GM10266 (cell line): ENCODE measurements around the gene CRK.

ENCODE experiments used
- DNase-seq: peaks from one replicate; pipeline ENCODE4 v3.0.0; 2012; ENCODE audit errors: extremely low spot score
- TF ChIP-seq, protein P1 (sequence below): IDR thresholded peaks from 2 replicates; pipeline ENCODE4 v1.5.1; 2012; ENCODE audit warnings: mild to moderate bottlenecking, low read depth; ENCODE audit not compliant: control insufficient read depth, insufficient read depth; ENCODE audit errors: missing control alignments

The CRK gene

DNA sequence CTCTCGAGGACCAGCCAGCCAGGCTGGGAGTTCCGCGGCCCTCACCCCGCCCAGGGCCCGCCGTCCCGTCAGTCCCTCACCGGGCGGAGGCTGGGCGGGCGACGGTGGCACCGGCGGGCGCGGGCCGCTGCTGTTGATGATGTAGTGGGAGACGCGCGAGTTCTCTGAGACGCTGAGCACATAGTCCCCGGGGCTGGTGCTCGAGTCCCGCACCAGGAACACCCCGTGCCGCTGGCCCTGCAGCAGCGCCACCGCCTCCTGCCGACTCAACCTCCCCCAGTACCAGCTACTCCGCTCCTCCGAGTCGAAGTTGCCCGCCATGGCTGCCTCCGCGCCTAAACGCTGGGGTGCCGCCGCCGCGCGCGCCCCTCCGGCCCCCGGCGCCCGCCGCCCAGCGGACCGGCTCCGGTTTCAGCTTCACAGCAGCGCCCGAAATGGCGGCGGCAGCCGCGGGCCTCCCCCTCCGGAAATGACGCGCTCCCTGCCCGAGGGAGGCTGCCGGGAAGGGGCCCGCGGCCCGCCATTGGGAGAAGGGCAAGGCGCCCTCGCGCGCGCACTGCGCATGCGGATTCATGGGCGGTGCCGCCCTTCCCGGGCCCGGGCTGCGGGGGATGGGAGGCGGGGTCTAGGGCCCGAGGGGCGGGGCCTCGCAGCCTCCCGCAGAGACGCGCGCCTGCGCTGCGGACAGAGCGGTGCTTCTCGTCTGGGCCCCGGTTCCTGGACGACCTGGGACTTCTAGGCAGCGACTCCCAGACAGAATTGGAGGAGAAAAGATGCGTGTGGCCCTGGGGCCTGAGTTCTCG lies at the start of gene CRK:
Gene CRK, minus strand, starts transcription at position 436 of the 803 bp plus-strand sequence. Its CDS starts 115 bp downstream, at position 321.
- peak; percentile 100 for DNase-seq
- TF ChIP-seq, protein P1, sequence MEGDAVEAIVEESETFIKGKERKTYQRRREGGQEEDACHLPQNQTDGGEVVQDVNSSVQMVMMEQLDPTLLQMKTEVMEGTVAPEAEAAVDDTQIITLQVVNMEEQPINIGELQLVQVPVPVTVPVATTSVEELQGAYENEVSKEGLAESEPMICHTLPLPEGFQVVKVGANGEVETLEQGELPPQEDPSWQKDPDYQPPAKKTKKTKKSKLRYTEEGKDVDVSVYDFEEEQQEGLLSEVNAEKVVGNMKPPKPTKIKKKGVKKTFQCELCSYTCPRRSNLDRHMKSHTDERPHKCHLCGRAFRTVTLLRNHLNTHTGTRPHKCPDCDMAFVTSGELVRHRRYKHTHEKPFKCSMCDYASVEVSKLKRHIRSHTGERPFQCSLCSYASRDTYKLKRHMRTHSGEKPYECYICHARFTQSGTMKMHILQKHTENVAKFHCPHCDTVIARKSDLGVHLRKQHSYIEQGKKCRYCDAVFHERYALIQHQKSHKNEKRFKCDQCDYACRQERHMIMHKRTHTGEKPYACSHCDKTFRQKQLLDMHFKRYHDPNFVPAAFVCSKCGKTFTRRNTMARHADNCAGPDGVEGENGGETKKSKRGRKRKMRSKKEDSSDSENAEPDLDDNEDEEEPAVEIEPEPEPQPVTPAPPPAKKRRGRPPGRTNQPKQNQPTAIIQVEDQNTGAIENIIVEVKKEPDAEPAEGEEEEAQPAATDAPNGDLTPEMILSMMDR: no peak

GRCh38 chr17:1505586-1505985 lies 49.6 kb upstream of the CRK start:
- TF ChIP-seq, protein P1: no peak
- DNase-seq: no peak

- DNase-seq: no peak
- TF ChIP-seq, protein P1: no peak
Measured at GRCh38 chr17:1504866-1505265, 48.8 kb upstream of the CRK start.

DNA sequence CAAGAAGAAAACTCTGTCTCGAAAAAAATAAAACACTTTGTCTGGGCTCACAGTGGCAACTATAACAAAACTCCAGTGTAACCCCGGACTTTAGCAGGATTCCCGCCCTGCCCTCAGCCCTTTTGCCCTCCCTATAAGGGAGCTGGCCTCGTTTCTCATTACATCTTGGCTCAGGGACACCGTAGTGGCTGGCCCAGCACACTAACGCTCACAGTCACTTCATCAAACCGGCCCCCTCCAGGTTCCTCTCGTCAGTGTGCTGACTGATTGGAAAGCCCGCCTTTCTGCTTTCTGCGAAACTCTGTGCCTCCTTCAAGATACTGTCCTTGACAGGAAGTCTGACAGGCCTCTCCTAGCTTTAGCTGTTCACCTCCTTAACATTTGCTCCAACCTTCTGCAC lies 47.7 kb upstream of the CRK start:
- no peak for DNase-seq
- TF ChIP-seq, protein P1: no peak

GRCh38 chr17:1498869-1499268 lies 42.8 kb upstream of the CRK start:
- TF ChIP-seq, protein P1: no peak
- DNase-seq: no peak

- no peak for DNase-seq
- TF ChIP-seq, protein P1: no peak
Measured at GRCh38 chr17:1498233-1498632, 42.2 kb upstream of the CRK start.

- TF ChIP-seq, protein P1: no peak
- no peak for DNase-seq
Measured at GRCh38 chr17:1497831-1498230, 41.8 kb upstream of the CRK start.
